Parathyroid adenoma (tissue), 2 donors: ENCODE measurements around the gene GKN2.

Experiments used
- H2AFZ ChIP-seq: fragments of 300-600 bp; sonication (generic); one replicate; pipeline ENCODE4 v1.7.0; 2017; ENCODE audit warnings: antibody characterized with exemption, mild to moderate bottlenecking
- H3K27ac ChIP-seq: fragments of 300-600 bp; sonication (generic); one replicate; pipeline ENCODE4 v1.7.0; 2017
- H3K27me3 ChIP-seq: fragments of 300-600 bp; sonication (generic); one replicate; pipeline ENCODE4 v1.7.0; 2017; ENCODE audit warnings: low read length; ENCODE audit not compliant: control insufficient read depth, insufficient read depth
- H3K36me3 ChIP-seq: fragments of 300-600 bp; sonication (generic); one replicate; pipeline ENCODE4 v1.7.0; 2017; ENCODE audit warnings: low read length; ENCODE audit not compliant: control insufficient read depth, insufficient read depth
- H3K4me1 ChIP-seq: fragments of 300-600 bp; sonication (generic); one replicate; pipeline ENCODE4 v1.7.0; 2017; ENCODE audit warnings: control low read depth
- H3K4me2 ChIP-seq: fragments of 300-600 bp; sonication (generic); one replicate; pipeline ENCODE4 v1.7.0; 2017; ENCODE audit warnings: low read length
- H3K4me3 ChIP-seq: fragments of 300-600 bp; sonication (generic); one replicate; pipeline ENCODE4 v1.7.0; 2017; ENCODE audit warnings: low read depth, low read length
- H3K79me2 ChIP-seq: fragments of 300-600 bp; sonication (generic); one replicate; pipeline ENCODE4 v1.7.0; 2017; ENCODE audit warnings: control low read depth
- H3K9ac ChIP-seq: fragments of 300-600 bp; sonication (generic); one replicate; pipeline ENCODE4 v1.7.0; 2017; ENCODE audit warnings: mild to moderate bottlenecking
- H3K9me3 ChIP-seq: fragments of 300-600 bp; sonication (generic); one replicate; pipeline ENCODE4 v1.7.0; 2017; ENCODE audit warnings: low read length; ENCODE audit not compliant: control insufficient read depth
- TF ChIP-seq, protein P1 (sequence below): fragments of 300-600 bp; sonication (generic); IDR thresholded peaks from one replicate; pipeline ENCODE4 v1.7.0; 2017; ENCODE audit warnings: antibody characterized with exemption, mild to moderate bottlenecking
- donor health status: primary hyperparathyroidism.

GKN2 gene

DNA sequence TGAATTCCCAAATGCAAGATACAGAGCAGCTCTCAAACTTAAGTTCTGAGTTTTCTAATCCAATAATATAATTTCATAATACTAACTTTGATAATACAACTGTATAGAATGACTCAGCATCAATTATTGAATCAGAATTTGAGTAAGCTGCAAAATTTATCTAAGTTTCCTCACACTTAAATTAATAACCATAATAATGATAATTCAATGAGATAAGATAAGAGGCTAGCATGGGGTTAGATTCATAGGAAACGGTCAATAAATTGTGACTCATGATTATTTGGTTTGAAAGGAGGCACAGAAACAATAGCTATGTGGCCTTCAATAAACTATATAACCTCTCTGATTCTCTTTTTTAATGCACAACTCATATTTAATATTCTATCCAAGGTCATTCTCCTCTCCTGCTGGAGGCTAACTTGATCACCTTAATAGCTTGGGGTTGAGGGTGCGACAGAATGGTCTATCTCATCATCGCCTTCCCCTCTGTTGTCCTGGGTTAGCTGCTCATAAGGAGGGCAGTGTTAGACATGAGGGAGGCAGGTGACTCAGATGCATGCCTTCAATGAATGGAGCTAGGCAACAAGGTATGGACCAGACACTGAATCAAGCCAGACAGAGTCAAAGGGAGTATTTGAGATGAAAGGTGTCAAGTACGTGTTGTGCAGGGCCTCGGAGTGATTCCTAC is 45.3 kb downstream of the GKN2 start:
- H3K4me2 ChIP-seq, result no peak overlapping the region
- no peak overlapping the region for H2AFZ ChIP-seq
- H3K9ac ChIP-seq, result no peak overlapping the region
- TF ChIP-seq, protein P1, sequence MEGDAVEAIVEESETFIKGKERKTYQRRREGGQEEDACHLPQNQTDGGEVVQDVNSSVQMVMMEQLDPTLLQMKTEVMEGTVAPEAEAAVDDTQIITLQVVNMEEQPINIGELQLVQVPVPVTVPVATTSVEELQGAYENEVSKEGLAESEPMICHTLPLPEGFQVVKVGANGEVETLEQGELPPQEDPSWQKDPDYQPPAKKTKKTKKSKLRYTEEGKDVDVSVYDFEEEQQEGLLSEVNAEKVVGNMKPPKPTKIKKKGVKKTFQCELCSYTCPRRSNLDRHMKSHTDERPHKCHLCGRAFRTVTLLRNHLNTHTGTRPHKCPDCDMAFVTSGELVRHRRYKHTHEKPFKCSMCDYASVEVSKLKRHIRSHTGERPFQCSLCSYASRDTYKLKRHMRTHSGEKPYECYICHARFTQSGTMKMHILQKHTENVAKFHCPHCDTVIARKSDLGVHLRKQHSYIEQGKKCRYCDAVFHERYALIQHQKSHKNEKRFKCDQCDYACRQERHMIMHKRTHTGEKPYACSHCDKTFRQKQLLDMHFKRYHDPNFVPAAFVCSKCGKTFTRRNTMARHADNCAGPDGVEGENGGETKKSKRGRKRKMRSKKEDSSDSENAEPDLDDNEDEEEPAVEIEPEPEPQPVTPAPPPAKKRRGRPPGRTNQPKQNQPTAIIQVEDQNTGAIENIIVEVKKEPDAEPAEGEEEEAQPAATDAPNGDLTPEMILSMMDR, result no peak
- no peaks in the 10 kb centered on the region for H3K79me2 ChIP-seq
- H3K4me3 ChIP-seq, result no peak overlapping the region
- H3K9me3 ChIP-seq, result no peaks in the 10 kb centered on the region
- no peaks in the 10 kb centered on the region for H3K27me3 ChIP-seq
- H3K27ac ChIP-seq, result no peak overlapping the region
- no peaks in the 10 kb centered on the region for H3K4me1 ChIP-seq
- H3K36me3 ChIP-seq, result no peaks in the 10 kb centered on the region

DNA sequence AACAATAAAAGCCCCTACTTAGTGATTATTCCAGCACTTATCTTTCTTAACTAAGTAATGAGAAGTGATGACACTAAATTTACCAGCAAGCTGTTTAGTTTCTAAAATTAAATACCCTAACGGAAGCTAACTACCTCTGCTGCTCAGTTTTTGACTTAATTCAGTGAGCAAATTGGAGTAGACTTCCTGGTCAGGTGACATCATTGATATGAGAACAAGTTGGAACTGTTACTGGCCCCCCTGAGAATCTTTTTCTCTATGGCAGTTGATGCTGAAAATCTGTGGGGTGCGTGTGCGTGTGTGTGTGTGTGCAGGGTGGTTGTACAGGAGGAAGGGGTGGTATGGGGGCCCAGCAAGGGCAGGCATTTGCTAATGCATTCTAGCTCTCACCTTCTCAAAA is 46.0 kb downstream of the GKN2 start:
- Histone ChIP-seq H3K9ac (no peak overlapping the region), H3K27ac (no peak overlapping the region), H3K36me3 (no peaks in the 10 kb centered on the region), H3K4me2 (no peak overlapping the region), H3K9me3 (no peaks in the 10 kb centered on the region), H3K4me1 (no peaks in the 10 kb centered on the region), H3K79me2 (no peaks in the 10 kb centered on the region), H3K27me3 (no peaks in the 10 kb centered on the region), H3K4me3 (no peak overlapping the region), H2AFZ (no peak overlapping the region)
- TF ChIP-seq, protein P1, result no peak

DNA sequence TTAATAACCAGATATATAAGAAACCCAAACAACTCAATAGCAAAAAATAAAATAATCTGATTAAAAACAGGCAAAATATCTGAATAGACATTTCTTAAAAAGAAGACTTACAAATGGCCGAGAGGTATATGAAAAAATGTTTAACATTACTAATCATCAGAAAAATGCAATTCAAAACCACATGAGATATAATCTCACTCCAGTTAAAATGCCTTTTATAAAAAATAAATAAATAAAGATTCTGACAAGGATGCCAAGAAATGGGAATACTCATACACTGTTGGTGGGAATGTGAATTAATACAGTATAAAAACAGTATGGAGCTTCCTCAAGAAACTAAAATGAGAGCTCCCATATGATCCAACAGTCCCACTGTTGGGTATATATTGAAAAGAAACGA is 47.6 kb downstream of the GKN2 start:
- no peak overlapping the region for H2AFZ ChIP-seq
- TF ChIP-seq, protein P1, result no peak
- H3K79me2 ChIP-seq, result no peaks in the 10 kb centered on the region
- no peak overlapping the region for H3K4me2 ChIP-seq
- H3K27me3 ChIP-seq, result no peaks in the 10 kb centered on the region
- no peak overlapping the region for H3K9ac ChIP-seq
- H3K4me1 ChIP-seq, result no peaks in the 10 kb centered on the region
- H3K4me3 ChIP-seq, result no peak overlapping the region
- H3K36me3 ChIP-seq, result no peaks in the 10 kb centered on the region
- no peaks in the 10 kb centered on the region for H3K9me3 ChIP-seq
- H3K27ac ChIP-seq, result no peak overlapping the region

DNA sequence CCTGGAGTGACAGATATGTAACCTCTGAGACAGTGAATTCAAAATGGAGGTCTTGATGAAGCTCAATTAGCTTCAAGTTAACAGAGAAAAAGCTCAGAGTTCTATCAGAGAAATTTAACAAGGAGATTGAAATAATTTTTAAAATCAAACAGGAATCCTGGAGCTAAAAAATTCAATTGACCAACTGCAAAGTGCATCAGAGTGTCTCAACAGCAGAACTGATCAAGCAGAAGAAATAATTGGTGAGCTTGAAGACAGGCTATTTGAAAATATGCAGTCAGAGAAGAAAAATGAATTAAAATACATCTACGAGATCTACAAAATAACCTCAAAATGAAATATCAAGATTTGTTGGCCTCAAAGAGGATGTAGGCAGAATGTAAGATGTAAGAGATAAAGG is 51.1 kb downstream of the GKN2 start:
- TF ChIP-seq, protein P1, result no peak
- no peak overlapping the region for H3K9ac ChIP-seq

DNA sequence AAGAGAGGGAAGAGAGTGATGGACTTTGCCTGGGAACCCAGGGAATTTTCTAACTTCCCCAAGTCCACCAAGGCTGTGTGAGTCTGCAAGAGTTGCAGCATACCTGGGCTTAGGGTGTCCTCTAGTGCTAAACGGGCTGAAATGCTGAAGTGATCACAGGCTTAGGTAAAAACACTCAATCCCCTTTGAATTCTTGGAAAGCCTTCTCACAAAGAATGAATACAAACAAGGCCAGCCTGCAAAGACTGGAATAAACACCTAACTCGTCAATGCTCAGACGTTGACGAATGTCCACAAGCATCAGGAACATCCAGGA is 51.5 kb downstream of the GKN2 start:
- TF ChIP-seq, protein P1, result no peak

More for the DNA sequence above, 51.1 kb downstream of the GKN2 start:
- Histone ChIP-seq H3K27ac (no peak overlapping the region), H3K36me3 (no peaks in the 10 kb centered on the region), H2AFZ (no peak overlapping the region), H3K27me3 (no peaks in the 10 kb centered on the region), H3K4me1 (no peaks in the 10 kb centered on the region), H3K4me3 (no peak overlapping the region), H3K79me2 (no peaks in the 10 kb centered on the region), H3K9me3 (no peaks in the 10 kb centered on the region), H3K4me2 (no peak overlapping the region)

More for the DNA sequence above, 51.5 kb downstream of the GKN2 start:
- H2AFZ ChIP-seq, result no peak overlapping the region
- no peaks in the 10 kb centered on the region for H3K9me3 ChIP-seq
- H3K79me2 ChIP-seq, result no peaks in the 10 kb centered on the region
- no peaks in the 10 kb centered on the region for H3K27me3 ChIP-seq
- H3K4me2 ChIP-seq, result no peak overlapping the region
- no peak overlapping the region for H3K27ac ChIP-seq
- no peak overlapping the region for H3K4me3 ChIP-seq
- no peaks in the 10 kb centered on the region for H3K4me1 ChIP-seq
- no peak overlapping the region for H3K9ac ChIP-seq
- no peaks in the 10 kb centered on the region for H3K36me3 ChIP-seq
